Tibial artery (tissue), 4 donors: ENCODE results near the gene SBF2.
"Not testable (repeated sequence)": the region's sequence is repeated elsewhere in the genome, so short reads cannot be mapped to it uniquely, and the experiment has no call there.

Experiments
- DNase-seq, 2 donors: peaks; one replicate each; pipeline ENCODE4 v3.0.0-alpha.2; 2019
- H3K27ac ChIP-seq, 2 donors: fragments of 200-600 bp; sonication (generic) in 1 of 2; 1 replicate in 1 of 2; 2 replicates in 1 of 2; pipeline ENCODE4 v1.5.1; 2018 to 2019; ENCODE audit warnings: mild to moderate bottlenecking in 1 of 2
- H3K27me3 ChIP-seq, 2 donors: fragments of 200-600 bp; sonication (generic) in 1 of 2; one replicate each; pipeline versions ENCODE4 v1.5.1 to v1.6.0; 2016 to 2019
- H3K36me3 ChIP-seq, 3 donors: fragments of 200-600 bp; sonication (generic) in 2 of 3; one replicate each; pipeline ENCODE4 v1.5.1; 2016 to 2019; ENCODE audit warnings: mild to moderate bottlenecking in 2 of 3
- H3K4me1 ChIP-seq, 4 donors: fragments of 200-600 bp; sonication (generic) in 2 of 4; 1 replicate in 3 of 4; 2 replicates in 1 of 4; pipeline ENCODE4 v1.5.1; 2016 to 2019
- H3K4me3 ChIP-seq, 2 donors: fragments of 200-600 bp; sonication (generic) in 1 of 2; 1 replicate in 1 of 2; 2 replicates in 1 of 2; pipeline ENCODE4 v1.5.1; 2018 to 2019; ENCODE audit warnings: mild to moderate bottlenecking in 2 of 2
- H3K9me3 ChIP-seq, 3 donors: fragments of 200-600 bp; sonication (generic) in 1 of 3; one replicate each; pipeline ENCODE4 v1.5.1; 2016 to 2019
- intact Hi-C: fragments of 100-400 bp; cut with DNase I; formaldehyde crosslinking; loops from one replicate; pipeline ENCODE4 v1.15.0; 2023; ENCODE audit warnings: low total_unique reads
- TF ChIP-seq, protein P1 (sequence below), 2 experiments: fragments of 200-600 bp in 1 of 2; fragments of 450-650 bp in 1 of 2; IDR thresholded peaks; one replicate each; pipeline ENCODE4 v1.5.1; 2017 to 2019; ENCODE audit warnings: antibody characterized with exemption in 2 of 2, mild to moderate bottlenecking in 1 of 2, moderate library complexity in 1 of 2

The SBF2 gene

DNA sequence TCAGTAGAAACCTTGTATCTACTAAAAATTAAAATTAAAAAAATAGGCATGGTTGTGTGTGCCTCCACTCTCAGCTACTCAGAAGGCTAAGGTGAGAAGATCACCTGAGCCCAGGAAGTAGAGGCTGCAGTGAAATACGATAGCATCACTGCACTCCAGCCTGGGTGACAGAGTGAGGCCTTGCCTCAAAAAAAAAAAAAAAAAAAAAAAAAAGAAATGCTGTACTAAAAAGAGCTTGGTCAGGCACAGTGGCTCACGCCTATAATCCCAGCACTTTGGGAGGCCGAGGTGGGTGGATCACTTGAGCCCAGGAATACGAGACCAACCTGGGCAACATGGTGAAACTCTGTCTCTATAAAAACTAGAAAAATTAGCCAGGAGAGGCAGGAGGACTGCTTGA is 36.5 kb downstream of the SBF2 start:
- intact Hi-C loops, result no loop called here
- Histone ChIP-seq H3K36me3 (no peaks in the 10 kb centered on the region), H3K4me3 (no peak overlapping the region), H3K9me3 (no peaks in the 10 kb centered on the region), H3K27me3 (no peaks in the 10 kb centered on the region), H3K4me1 (no peaks in the 10 kb centered on the region), H3K27ac (no peak overlapping the region)
- no peak for DNase-seq
- TF ChIP-seq, protein P1, sequence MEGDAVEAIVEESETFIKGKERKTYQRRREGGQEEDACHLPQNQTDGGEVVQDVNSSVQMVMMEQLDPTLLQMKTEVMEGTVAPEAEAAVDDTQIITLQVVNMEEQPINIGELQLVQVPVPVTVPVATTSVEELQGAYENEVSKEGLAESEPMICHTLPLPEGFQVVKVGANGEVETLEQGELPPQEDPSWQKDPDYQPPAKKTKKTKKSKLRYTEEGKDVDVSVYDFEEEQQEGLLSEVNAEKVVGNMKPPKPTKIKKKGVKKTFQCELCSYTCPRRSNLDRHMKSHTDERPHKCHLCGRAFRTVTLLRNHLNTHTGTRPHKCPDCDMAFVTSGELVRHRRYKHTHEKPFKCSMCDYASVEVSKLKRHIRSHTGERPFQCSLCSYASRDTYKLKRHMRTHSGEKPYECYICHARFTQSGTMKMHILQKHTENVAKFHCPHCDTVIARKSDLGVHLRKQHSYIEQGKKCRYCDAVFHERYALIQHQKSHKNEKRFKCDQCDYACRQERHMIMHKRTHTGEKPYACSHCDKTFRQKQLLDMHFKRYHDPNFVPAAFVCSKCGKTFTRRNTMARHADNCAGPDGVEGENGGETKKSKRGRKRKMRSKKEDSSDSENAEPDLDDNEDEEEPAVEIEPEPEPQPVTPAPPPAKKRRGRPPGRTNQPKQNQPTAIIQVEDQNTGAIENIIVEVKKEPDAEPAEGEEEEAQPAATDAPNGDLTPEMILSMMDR (IDR thresholded peaks at IDR 0.05), result no peak

DNA sequence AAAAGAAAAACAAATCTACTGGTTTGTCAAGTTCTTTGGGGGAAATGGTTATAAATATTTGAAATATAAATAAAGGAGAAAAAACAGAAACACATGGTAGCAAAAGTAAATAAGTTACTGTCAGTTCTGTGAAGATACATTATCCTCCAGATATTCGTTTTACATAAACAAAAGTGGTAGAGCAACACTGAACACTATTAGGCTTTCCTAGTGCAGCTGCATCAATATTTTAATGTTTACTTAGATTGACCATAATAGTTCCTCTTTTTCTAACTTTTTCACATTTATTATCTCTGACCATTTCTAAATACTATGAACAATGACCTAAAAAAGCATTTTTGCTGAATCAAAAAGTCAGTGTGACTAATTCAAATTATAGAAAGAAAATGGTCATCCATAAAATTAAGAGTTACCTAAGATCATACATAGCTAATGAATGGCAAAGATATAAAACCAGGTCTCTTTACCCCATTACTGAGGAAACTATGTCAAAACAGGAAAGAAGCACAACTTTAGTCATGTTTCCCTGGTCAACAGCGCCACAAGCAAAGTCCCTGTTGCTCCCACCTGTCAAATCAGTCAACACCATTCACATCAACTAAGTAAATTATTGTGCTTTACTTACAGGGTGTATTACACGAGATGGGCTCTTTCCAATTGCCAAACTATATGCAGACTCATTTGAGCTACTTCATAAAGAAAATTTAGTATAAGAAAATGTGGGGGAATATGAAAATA is 38.5 kb downstream of the SBF2 start:
- H3K36me3 ChIP-seq, result no peaks in the 10 kb centered on the region
- no peaks in the 10 kb centered on the region for H3K4me1 ChIP-seq
- H3K27ac ChIP-seq, result no peak overlapping the region
- intact Hi-C loops, result no loop called here
- TF ChIP-seq, protein P1 (IDR thresholded peaks at IDR 0.05), result no peak
- H3K27me3 ChIP-seq, result no peaks in the 10 kb centered on the region
- DNase-seq, result no peak
- H3K9me3 ChIP-seq, result no peaks in the 10 kb centered on the region
- no peak overlapping the region for H3K4me3 ChIP-seq

- H3K4me3 ChIP-seq, DNase-seq, H3K4me1 ChIP-seq, H3K27me3 ChIP-seq, H3K36me3 ChIP-seq, H3K27ac ChIP-seq, intact Hi-C loops, H3K9me3 ChIP-seq: not testable (repeated sequence)
These were observed 44.4 kb downstream of the SBF2 start for GRCh38 chr11:10249448-10250131.

DNA sequence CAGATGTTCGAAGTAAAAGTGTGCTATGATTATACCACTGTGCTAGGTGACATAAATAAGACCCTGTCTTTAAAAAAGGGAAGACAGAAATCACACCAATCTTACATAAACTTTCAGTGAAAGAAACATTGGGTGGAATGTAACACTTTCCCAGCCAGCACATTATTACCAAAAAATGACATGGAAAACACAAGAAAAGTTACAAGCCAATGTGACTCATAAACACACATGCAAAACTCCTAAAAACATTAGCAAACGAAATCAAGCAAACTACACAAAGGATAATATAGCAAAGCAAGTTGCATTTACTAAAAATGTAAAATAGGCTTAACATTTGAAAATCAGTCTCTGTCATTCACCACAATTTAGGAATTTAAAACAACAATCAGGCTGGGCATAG is 47.0 kb downstream of the SBF2 start:
- no peaks in the 10 kb centered on the region for H3K9me3 ChIP-seq
- H3K27ac ChIP-seq, result no peak overlapping the region
- no peak overlapping the region for H3K4me3 ChIP-seq
- H3K36me3 ChIP-seq, result no peaks in the 10 kb centered on the region
- TF ChIP-seq, protein P1 (IDR thresholded peaks at IDR 0.05), result no peak
- peaks cover 0 to 14% (median 0%) of the 10 kb centered on the region in 4 donors for H3K4me1 ChIP-seq
- intact Hi-C loops, result no loop called here
- H3K27me3 ChIP-seq, result no peaks in the 10 kb centered on the region
- DNase-seq, result no peak

DNA sequence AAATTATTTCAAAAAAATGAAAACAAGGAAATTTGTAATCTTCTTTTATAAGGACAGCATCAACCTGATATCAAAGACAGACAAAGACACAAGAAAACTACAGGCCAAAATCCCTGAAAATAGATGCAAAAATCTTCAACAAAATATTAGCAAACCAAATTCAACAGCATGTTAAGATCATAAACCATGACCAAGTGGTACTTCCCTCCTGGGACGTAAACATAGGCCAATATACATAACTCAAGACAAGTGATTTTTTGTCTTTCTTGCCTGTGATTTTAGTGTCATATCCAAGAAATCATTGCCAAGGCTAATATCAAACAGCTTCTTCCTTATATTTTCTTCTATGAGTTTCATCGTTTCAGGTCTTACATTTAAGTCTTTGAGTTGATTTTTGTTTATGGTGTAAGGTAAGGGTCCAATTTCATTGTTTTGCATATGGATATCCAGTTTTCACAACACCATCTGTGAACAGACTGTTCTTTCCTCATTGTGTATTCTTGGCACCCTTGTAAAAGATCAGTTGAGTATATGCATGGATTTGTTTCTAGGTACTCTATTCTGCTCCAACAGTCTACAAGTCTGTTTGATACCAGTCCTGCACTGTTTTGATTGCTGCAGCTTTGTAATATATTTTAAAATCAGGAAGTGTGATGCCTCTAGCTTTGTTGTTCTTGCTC is 50.0 kb downstream of the SBF2 start:
- Histone ChIP-seq H3K27me3 (no peaks in the 10 kb centered on the region), H3K27ac (no peak overlapping the region), H3K36me3 (no peaks in the 10 kb centered on the region), H3K4me1 (peaks cover 0 to 14% (median 0%) of the 10 kb centered on the region in 4 donors), H3K9me3 (no peaks in the 10 kb centered on the region), H3K4me3 (no peak overlapping the region)
- DNase-seq, result no peak
- TF ChIP-seq, protein P1 (IDR thresholded peaks at IDR 0.05), result no peak
- intact Hi-C loops, result no loop called here

DNA sequence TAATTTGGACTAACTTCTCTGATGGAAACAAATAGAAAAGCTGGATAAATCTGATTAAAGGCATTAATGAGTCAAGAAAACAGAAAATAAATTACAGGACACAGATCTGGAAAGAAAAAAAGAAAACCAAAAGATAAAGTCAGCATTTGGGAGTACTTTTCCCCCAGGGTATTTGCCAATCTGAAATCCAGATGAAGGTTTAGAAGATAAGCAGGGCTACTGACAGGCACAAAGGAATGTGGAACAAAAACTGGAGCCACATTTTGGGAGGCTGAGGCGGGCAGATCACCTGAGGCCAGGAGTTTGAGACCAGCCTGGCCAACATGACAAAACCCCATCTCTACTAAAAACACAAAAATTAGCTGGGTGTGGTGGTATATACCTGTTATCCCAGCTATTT is 57.2 kb downstream of the SBF2 start:
- Histone ChIP-seq H3K9me3 (no peaks in the 10 kb centered on the region), H3K4me3 (no peak overlapping the region), H3K27ac (no peak overlapping the region), H3K27me3 (no peaks in the 10 kb centered on the region), H3K4me1 (no peaks in the 10 kb centered on the region), H3K36me3 (peaks cover 0 to 5% (median 2%) of the 10 kb centered on the region in 3 donors)
- intact Hi-C loops, result no loop called here
- DNase-seq, result no peak
- TF ChIP-seq, protein P1 (IDR thresholded peaks at IDR 0.05), result no peak
